Muscle of arm (tissue), 12 donors: ENCODE results near the gene IQGAP2. TPM values are rescaled to one million over a fixed set of nuclear protein-coding genes. Genes with fewer than 3 reads are reported as not detected.

Source experiments
- DNase-seq: peaks from one replicate; pipeline ENCODE4 v3.0.0-alpha.2; 2013
- polyA plus RNA-seq, 12 donors: library from polyadenylated mRNA; unstranded; fragments of 120-200 nt; gene quantifications; one replicate each; pipeline ENCODE4 v1.2.1, GENCODE V29; 2013; ENCODE audit not compliant: insufficient read length in 12 of 12

IQGAP2 gene
- polyA plus RNA-seq, 12 donors: 7.7 to 38.7 (median 13.0) TPM; not detected in 1

DNA sequence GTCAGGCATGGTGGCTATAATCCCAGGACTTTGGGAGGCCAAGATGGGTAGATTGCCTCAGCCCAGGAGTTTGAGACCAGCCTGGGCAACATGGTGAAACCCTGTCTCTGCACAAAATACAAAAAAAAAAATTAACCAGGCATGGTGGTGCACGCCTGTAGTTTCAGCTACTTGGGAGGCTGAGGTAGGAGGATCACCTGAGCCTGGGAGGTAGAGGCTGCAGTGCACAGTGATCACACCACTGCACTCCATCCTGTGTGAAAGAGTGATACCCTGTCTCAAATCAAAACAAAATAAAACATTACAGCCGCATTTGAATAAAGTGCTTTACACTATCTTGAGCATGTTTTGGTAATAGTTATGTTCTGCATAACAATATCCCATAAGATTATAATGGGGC, 74.0 kb downstream of the IQGAP2 start:
- no peak for DNase-seq

DNA sequence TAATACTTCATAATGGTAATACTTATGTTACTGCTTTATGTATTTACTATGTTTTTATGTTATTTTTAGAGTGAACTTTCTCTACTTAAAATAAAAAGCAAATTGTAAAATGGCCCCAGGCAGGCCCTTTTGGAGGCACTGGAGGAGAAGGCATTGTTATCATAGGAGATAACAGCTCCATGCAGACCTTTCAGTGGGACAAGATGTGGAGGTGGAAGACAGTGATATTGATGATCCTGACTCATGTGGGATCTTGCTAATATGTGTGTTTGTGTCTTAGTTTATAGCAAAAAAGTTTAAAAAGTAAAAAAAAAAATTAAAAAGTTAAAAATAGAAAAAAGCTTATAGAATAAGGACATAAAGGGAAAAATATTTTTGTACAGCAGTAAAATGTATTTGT, 74.5 kb downstream of the IQGAP2 start:
- no peak for DNase-seq

DNA sequence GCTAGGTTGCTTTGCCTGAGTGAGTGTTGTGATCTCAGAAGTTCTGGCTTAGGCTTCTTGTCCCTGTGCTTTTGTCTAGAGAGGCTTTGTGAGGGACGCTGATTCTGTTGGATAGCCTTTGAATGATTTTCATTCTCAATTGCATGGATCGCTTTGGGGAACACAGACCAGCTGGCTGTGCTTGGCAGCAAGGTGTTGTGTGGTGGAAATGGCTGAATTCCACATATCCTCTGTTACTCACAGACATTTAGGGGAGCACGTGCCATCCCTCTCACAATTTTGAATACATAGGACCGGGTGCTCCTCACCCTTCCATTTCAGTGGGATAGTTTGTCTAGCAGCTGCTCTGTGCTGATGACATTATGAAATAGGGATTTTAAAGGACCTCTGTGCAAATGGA, 76.2 kb downstream of the IQGAP2 start:
- no peak for DNase-seq

DNA sequence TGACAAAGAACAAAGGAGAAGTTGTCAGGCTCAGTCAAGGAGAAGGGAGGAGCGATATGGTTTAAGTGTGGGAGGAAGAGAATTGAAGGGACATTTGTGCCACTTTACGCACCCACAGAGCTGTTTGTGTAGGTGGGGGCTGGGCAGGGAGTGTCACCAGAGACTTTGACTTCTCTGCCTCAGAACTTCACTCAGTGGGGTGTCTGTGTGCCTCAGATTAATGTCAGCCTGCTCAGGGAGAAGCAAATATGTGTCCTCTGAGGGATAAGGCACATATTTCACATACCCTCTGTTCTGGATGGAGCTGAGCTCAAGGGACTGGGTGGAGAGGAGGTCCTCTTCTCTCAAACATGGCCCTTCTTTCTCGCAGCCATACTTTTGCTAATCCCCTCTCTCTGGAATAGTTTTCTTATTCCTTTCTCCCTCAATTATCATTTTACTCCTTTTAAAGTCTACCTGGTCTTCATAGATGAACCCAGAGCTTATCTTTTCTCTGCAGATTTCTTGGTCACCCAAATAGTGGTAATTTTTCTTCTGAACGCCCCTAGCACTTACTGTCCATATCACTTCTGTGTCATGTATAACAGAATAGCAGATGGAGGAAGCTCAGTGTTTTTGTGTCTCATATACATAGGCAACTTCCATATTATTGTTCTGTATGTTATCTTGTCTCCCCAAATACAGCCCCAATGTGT, 77.0 kb downstream of the IQGAP2 start:
- no peak for DNase-seq

DNA sequence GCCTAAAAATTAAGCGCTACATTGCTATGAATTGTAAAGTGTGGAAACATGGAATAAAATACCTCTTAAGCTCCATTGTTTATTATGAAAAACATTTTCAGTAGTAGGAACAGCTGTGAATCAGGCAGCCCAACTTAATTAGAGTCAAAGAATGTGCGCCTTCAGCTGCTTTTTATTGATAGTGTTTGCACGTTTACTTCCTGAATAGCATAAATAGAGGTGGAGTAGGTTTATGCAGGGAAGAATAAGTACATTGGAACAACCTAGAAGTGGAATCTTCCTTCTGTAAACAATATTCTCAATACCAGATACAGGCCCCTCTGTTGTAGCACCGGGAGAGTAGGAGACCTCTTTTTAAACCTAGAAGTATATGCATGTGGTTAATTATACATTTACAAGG, 79.9 kb downstream of the IQGAP2 start:
- DNase-seq: no peak

DNA sequence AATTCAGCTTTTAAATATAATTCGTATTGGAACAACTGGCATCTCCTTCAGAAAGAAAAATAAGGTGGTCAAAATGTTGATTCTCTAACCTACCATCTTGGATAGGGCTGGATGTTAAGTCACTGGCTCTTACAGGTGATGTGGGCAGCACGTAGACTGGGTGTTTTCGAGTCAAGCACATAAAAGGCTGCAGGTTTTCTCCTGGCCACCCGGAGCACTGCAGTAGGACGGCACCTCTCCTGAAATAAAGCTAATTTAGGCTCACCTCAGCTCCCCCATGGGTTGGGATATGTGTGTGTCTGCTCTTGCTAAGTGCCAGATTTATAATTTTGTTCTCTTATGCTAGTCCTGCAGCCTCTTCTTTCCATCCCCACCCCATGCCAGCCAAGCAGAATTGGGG, 80.3 kb downstream of the IQGAP2 start:
- no peak for DNase-seq

DNA sequence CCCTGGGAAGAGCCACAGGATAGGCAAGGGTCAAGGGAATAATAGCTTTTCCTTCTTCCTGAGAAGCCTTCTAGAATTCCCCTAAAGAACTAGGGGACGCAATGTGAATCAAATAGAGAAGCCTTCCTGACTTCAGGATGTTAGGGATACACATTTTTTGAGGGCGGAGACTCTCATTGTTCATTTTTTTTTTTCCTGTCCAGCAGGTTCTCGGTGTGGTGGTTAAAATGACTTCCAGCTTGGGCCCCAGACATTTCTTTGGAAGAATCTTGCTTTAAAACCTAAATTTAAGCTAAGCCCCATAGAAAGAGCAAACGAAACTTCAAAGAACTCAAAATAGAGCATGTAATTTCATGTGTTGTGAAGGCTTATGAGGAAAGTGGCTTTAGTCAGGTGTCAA, 80.8 kb downstream of the IQGAP2 start:
- no peak for DNase-seq

DNA sequence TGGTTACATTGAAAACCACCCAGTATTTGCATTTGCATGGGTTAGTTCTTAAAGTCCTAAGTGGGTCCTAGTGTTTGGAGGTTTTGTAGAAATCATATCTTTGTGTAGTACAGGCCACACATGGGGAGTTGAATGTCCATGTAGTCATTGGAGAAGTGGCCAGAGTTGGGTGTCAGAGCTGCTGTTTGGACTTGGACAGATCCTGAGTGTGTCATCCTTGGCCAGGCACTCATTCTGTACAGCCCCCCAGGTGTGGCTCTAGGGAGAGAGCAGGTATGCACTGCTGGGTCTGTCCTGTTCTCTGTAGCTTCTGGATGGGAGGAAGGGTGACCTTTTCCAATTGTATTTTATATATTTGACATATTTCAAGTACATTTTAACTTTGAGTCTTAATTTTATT, 82.4 kb downstream of the IQGAP2 start:
- no peak for DNase-seq

DNA sequence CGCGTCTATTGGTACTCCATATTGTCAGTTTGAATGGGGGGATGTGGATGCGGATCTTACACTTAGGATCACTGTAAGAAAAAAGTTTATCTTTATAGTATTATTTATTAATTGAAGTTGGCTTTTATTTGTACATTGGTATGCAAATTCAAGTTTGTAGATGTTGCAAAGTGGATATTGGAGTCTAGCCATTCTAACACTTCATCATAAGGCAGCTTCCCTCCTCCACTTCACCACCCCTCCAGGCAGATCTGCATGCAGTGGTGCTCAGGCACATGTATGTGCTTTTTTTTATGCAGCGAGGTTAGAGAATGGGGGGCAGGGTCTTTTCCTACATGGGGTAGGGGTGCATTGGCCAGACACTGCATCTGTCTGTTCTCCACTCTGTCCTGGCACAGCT, 84.3 kb downstream of the IQGAP2 start:
- DNase-seq: no peak

DNA sequence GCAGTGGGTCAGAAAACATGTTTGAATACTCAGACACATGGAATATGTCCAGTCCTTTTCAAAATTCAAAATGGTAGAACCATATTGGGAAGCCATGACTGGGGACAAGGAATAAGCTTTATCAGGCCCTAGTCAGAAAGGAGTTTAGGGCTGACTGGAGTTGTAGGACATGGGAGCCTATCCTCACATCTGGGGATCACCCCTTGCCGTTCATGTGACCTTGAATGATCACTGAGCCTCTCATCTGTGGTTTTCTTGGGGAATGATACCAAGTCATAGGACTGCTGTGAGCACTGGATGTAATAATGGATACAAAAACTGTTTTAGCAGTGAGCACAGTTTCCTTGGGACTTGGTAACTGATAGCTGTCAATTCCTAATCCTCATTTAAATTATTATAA, 84.7 kb downstream of the IQGAP2 start:
- DNase-seq: no peak

DNA sequence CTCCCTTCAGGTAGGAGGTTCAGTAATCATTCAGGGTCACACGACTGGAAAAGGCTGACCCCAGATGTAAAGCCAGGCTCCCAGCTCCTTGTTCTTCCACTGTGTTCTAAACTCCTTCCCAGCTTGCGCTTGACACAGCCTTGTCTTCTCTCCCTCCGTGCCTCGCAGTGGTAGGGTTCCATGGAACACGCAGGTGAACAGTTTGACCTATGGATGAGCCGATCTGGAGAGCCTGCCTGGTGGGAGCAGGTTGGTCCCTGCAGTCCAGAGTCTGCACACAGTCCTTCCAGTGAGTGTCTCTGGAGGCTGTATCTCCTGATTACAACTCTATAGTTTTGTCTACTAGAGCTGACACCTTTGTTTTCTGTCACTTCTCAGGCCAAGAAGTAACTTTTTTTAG, 85.9 kb downstream of the IQGAP2 start:
- DNase-seq: no peak

DNA sequence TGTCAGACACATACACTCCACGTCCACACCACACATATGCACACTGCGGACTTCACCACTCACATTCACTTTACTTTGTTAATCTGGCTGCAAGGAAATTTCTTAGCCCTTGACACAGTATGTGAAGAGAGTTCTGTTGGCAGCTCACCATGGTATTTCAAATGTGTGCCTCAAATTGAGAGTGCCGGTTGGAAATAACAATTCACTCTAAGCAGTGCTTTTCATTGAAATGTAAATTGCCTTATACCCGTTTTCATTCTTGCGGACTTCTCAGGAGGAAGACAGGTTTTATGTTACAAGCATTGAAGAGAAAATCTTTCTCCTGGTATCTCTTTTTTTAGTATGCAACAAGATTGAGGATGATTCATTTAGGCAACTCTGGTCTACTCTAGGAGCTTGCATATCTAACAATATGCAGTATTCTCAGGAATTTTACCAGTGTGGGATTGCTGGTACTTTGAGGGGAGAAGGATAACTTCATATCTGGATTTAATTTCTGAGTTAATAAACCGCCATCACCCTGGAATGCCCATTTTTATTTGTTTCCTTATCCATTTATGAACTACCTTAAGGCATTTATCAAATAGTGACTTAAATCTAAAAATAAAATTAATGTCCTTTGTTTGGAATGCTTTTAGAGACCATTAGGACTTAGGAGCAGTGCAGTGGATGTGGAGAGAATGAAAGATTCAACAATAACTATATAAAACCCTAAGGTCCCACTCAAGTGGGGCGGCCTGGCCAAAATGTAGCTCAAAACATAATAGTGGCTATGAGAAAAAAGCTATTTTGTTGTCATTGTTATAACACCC, 87.0 kb downstream of the IQGAP2 start:
- no peak for DNase-seq

DNA sequence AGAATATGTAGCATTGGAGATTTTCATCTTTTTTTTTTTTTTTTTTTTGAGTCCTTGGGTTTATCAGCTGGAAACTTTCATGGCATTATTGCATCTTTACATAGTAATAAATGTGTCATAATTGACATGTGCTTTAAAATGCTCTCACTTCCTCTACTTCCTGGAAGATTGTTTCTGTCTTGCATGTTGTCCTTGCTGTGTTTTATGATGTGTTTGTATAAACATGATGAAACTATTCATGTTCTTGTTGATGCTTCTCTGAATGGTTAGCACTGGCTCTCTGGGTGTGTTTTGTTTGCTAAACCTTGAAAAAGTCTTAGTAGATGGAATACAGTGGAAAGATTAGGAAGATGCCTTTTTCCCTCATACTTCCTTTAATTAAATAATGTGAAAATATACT, 87.9 kb downstream of the IQGAP2 start:
- no peak for DNase-seq

DNA sequence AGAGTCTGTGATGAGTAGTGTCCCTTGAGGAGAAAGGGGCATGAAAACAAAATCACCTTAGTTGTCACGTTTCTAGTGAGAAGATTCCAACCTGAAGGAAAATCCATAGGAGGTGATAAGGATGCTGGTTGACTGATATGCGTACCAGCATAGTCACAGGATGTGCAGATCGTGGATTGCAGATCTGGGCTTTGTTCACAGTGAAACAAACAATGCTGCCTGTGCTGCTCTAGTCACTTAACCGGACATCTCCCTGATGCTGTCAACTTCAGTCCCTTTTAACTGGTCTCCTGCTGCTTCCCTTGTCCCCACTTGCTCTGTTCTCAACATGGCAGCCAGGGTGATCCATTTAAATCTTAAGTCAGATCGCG, 89.7 kb downstream of the IQGAP2 start:
- DNase-seq: no peak

DNA sequence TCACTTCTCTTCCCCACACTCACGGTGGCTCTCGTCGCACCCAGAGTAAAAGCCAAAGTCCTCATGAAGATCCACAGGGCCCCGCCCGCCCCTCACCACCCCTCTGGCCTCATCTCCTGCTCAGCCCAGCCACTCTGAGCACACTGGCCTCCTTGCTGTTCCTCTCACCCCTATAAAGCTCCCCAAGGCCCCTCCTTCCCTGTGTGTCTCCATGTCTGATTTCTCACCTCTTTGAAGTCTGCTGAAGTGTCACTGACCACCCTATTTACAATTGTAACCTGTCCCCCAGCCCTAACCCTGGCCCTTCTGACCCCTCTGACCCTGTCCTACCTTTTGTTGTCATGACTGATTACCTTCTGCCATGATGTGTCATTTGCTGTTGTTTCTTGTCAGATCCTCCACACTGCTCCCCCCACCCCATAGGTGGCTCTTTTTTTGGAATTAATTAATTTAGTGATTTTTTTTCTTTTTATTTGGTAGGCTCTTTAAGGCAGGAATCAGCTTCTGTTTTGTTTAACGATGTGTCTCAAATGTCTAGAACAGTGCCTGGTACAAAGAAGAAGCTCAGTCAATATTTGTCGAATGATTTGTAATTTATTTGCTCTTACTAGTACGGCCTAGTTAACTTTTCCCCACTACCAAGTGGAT, 90.2 kb downstream of the IQGAP2 start:
- DNase-seq: no peak

DNA sequence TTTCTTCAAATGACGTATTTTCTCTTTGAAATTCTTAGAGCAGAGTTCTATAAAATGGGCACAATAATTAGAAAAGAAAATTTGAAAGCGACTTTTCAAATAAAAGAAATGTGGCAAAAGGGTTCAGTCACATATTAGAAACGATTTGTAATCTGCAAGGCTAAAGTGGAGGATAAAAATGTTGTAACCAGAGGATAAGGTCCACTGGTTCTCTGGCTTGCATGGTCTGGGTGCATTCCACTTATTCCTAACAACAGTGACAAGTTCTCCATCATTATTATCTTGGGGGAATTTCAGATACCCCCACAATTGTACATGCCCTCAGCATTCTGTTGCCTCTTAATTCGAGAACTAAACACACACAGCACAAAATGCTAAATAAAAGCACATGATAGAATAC, 91.1 kb downstream of the IQGAP2 start:
- no peak for DNase-seq

DNA sequence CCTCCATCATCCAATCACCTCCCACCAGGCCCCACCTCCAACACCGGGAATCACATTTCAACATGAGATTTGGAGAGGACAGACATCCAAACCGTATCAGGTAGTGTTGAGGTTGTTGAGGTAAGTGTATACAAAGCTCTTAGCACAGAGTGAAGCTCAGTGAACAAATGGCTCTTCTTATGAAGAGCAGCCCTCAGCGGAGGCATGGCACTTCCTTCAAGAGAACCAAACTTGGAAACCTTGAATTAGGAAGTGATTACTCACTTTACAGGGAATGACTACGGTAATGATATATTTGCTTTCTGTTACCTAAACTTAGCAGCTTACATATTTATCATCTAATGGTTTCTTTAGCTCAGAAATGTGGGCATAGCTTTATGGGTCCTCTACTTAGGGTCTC, 92.8 kb downstream of the IQGAP2 start:
- no peak for DNase-seq

DNA sequence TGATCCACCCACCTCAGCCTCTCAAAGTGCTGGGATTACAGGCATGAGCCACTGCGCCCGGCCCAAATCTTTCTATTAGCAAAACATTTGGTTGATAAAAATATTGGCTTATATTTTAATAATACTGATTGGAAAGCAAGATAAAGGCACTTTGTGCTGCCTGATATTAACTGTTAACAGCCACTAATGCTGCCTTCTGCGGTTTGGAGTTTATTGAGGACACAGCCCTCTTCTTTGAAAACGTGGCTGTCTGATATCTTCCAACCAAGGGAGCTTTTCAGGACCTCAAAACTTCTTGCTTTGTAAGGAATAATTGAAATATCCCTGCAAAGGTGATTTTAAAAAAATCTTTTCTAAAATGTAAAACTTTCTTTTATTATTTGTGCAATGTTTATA, 94.0 kb downstream of the IQGAP2 start:
- DNase-seq: no peak

DNA sequence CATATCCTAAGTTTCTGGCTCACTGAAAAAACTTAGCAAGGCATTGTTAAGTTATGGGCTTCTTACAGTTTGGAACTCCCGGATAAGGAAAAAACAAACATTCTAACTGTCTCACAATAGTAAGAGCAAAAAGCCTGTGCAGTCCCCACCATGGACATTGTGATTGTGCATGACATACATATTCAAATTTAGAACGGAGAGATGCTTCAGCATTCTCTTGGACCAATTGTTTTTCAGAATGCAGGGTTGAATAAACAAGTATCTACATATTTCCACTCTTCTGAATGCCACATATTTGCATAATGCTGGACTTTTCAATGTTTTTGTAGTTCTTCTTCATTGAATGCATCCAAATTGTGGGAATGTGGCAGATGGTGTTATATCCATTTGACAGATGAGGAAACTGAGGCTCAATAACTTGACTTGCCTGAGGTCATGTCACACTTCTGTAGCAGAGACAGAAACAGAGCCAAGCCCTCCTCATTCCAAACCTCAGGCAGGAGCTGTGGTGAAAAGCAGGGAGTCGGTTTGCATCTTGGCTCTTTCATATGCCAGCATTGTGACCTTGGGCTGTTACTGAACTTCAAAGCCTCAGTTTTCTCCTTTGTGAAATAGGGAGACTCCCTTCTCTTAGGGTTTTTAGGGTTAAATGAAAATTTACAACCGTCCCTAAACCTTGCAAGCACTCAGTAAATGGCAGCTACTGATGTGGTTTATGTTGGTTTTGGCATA, 95.1 kb downstream of the IQGAP2 start:
- no peak for DNase-seq

DNA sequence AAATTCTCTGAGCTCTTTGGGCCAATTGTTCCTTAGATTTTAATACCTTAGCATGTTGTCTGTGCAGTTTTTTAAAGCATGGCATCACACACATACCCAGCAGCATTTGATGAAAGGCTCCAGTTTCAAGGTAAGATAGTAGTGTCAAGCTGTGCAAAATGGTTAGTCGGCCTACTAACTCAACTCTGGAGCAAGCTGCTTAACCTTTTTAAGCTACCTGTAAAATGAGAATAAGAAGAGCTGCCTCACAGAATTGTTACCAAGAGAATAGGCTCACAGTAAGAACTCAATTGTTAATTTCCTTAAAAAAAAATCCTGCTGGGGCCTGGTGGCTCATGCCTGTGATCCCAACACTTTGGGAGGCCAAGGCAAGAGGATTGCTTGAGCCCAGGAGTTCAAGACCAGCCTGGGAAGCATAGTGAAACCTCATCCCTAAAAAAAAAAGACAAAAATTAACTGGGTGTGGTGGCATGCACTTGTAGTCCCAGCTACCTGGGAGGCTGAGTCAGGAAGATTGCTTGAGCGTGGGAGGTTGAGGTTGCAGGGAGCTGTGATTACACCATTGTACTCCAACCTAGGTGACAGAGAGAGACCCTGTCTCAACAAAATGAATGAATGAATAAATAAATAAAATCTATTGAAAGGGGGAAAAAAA, 96.5 kb downstream of the IQGAP2 start:
- no peak for DNase-seq

DNA sequence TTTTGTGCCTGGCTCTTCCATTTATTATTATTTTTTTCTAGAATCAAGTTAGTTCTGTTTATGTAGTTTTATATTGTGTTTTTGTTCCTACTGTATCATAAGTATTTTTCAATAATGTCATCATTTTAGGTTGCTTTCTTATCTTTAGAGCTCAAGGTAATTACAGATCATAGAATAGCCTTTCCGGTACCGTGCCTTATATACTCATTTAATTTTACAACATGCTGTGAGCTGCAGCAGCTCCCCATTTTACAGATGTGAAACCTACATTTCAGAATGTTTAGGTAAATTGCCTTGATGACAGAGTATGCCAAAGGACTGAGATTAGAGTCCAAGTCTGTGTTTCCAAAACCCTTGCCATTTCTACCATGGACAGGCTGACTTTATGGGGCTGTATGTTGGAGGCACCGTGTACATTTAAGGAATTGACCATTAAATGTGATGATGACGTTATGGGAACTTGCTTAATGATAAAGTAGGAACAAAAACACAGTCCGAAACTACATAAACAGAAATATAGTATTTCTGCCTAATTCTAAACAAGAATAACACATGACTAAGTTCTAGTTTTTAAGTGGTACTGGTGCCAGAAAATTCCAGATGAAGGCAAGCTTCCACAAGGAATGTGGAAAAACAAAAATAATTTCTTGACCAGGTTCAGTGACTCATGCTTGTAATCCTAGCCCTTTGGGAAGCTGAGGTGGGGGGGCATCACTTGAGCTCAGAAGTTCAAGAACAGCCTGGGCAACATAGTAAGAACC, 97.7 kb downstream of the IQGAP2 start:
- peak; percentile 56 for DNase-seq
